DOHH2 (cell line): ENCODE measurements around the gene SLC1A4.
"Not testable (repeated sequence)": the region's sequence is repeated elsewhere in the genome, so short reads cannot be mapped to it uniquely, and the experiment has no call there.

Experiments
- H3F3A ChIP-seq: fragments of 200-600 bp; sonication (generic), shearing (Covaris generic); 2 replicates; pipeline ENCODE4 v1.6.0; 2016; ENCODE audit warnings: antibody characterized with exemption, mild to moderate bottlenecking; ENCODE audit not compliant: control insufficient read depth, insufficient read depth
- H3K27ac ChIP-seq: fragments of 200-600 bp; sonication (generic); 2 replicates; pipeline ENCODE4 v1.5.1; 2014; ENCODE audit warnings: low read depth, mild to moderate bottlenecking, low read length, moderate library complexity
- H3K27me3 ChIP-seq: fragments of 200-600 bp; sonication (generic); 2 replicates; pipeline ENCODE4 v1.6.1; 2014; ENCODE audit warnings: mild to moderate bottlenecking, low read length, mixed read lengths; ENCODE audit not compliant: control insufficient read depth
- H3K36me3 ChIP-seq: fragments of 200-600 bp; sonication (generic); 2 replicates; pipeline ENCODE4 v1.6.1; 2014; ENCODE audit warnings: mild to moderate bottlenecking, low read length, moderate library complexity, mixed read lengths; ENCODE audit not compliant: control insufficient read depth
- H3K4me1 ChIP-seq: fragments of 200-600 bp; sonication (generic); 2 replicates; pipeline ENCODE4 v1.6.1; 2014; ENCODE audit warnings: mild to moderate bottlenecking, low read length, mixed read lengths; ENCODE audit not compliant: control insufficient read depth
- H3K4me2 ChIP-seq: fragments of 200-600 bp; sonication (generic); 2 replicates; pipeline ENCODE4 v1.6.0; 2014; ENCODE audit warnings: mild to moderate bottlenecking, low read length, moderate library complexity
- H3K4me3 ChIP-seq: fragments of 200-600 bp; sonication (generic); 2 replicates; pipeline ENCODE4 v1.5.1; 2014; ENCODE audit warnings: mild to moderate bottlenecking, low read length, mixed read lengths
- H3K79me2 ChIP-seq: fragments of 200-600 bp; sonication (generic); 2 replicates; pipeline ENCODE4 v1.6.1; 2014; ENCODE audit warnings: mild to moderate bottlenecking, low read length, mixed read lengths; ENCODE audit not compliant: control insufficient read depth
- H3K9me2 ChIP-seq: fragments of 200-600 bp; sonication (generic); replicated peaks from 2 replicates; pipeline ENCODE4 v1.6.1; 2014; ENCODE audit warnings: mild to moderate bottlenecking, low read length, mixed read lengths; ENCODE audit not compliant: control insufficient read depth
- H3K9me3 ChIP-seq: fragments of 200-600 bp; sonication (generic); 2 replicates; pipeline ENCODE4 v1.6.1; 2014; ENCODE audit warnings: antibody characterized with exemption, low read length, mixed read lengths; ENCODE audit not compliant: control insufficient read depth, insufficient read depth
- H4K20me1 ChIP-seq: fragments of 200-600 bp; sonication (generic); 2 replicates; pipeline ENCODE4 v1.6.0; 2014; ENCODE audit warnings: low read depth, mild to moderate bottlenecking, antibody characterized with exemption, low read length, moderate library complexity; ENCODE audit not compliant: control insufficient read depth, insufficient read depth
- CTCF ChIP-seq: fragments of 200-600 bp; sonication (generic); IDR thresholded peaks from one replicate; pipeline ENCODE4 v1.5.1; 2014; ENCODE audit warnings: antibody characterized with exemption, mild to moderate bottlenecking, low read depth, low read length; ENCODE audit not compliant: poor library complexity, severe bottlenecking
- EZH2phosphoT487 ChIP-seq: fragments of 200-600 bp; sonication (generic); IDR thresholded peaks from 2 replicates; pipeline ENCODE4 v1.6.1; 2017; ENCODE audit warnings: borderline replicate concordance, mild to moderate bottlenecking, antibody characterized with exemption, low read length, moderate library complexity, mixed read lengths

Gene SLC1A4

GRCh38 chr2:65032019-65032975, 43.1 kb downstream of the SLC1A4 start:
- TF ChIP-seq EZH2phosphoT487: no peak
- TF ChIP-seq CTCF: no peak
- no peaks in the 10 kb centered on the region for H3K9me3 ChIP-seq
- H3K4me2 ChIP-seq: peak overlapping the region; percentile 99
- peaks cover 63% of the 10 kb centered on the region for H3K4me1 ChIP-seq
- no peaks in the 10 kb centered on the region for H4K20me1 ChIP-seq
- peaks cover 55% of the 10 kb centered on the region for H3K79me2 ChIP-seq
- peaks cover 39% of the 10 kb centered on the region for H3F3A ChIP-seq
- peaks cover 40% of the 10 kb centered on the region for H3K36me3 ChIP-seq
- H3K27me3 ChIP-seq: no peaks in the 10 kb centered on the region
- H3K9me2 ChIP-seq: no peaks in the 10 kb centered on the region
- peak overlapping the region; percentile 89 for H3K4me3 ChIP-seq
- peak overlapping the region; percentile 99 for H3K27ac ChIP-seq

- Histone ChIP-seq H3K79me2 (peaks cover 48% of the 10 kb centered on the region), H3K4me2 (peak overlapping the region; percentile 36), H3K9me3 (no peaks in the 10 kb centered on the region), H3K4me3 (0 out of 2 replicates have a peak overlapping the region, but pooled peaks have one; percentile 15), H3K9me2 (no peaks in the 10 kb centered on the region), H3K27me3 (no peaks in the 10 kb centered on the region), H3K36me3 (peaks cover 44% of the 10 kb centered on the region), H3K4me1 (peaks cover 55% of the 10 kb centered on the region), H4K20me1 (no peaks in the 10 kb centered on the region), H3F3A (peaks cover 30% of the 10 kb centered on the region), H3K27ac (peak overlapping the region; percentile 99)
- peak; percentile 63 for TF ChIP-seq CTCF
- TF ChIP-seq EZH2phosphoT487: no peak
These were observed 44.0 kb downstream of the SLC1A4 start for GRCh38 chr2:65033178-65033577.

- H3K27me3 ChIP-seq, H3K4me3 ChIP-seq, H3K9me2 ChIP-seq, H4K20me1 ChIP-seq, H3K9me3 ChIP-seq: not testable (repeated sequence)
- Histone ChIP-seq H3K27ac (peak overlapping the region; percentile 99), H3K79me2 (peaks cover 43% of the 10 kb centered on the region), H3K4me1 (peaks cover 50% of the 10 kb centered on the region), H3K36me3 (peaks cover 48% of the 10 kb centered on the region), H3F3A (peaks cover 27% of the 10 kb centered on the region), H3K4me2 (peak overlapping the region; percentile 36)
These were observed 44.5 kb downstream of the SLC1A4 start for GRCh38 chr2:65033667-65034066.

- no peak overlapping the region for H3K4me3 ChIP-seq
- peaks cover 48% of the 10 kb centered on the region for H3K36me3 ChIP-seq
- TF ChIP-seq CTCF (no peak), EZH2phosphoT487 (no peak)
- H4K20me1 ChIP-seq: no peaks in the 10 kb centered on the region
- H3K79me2 ChIP-seq: peaks cover 28% of the 10 kb centered on the region
- peaks cover 23% of the 10 kb centered on the region for H3F3A ChIP-seq
- no peak overlapping the region for H3K27ac ChIP-seq
- H3K9me3 ChIP-seq: no peaks in the 10 kb centered on the region
- no peaks in the 10 kb centered on the region for H3K9me2 ChIP-seq
- H3K4me1 ChIP-seq: peaks cover 43% of the 10 kb centered on the region
- H3K4me2 ChIP-seq: no peak overlapping the region
- no peaks in the 10 kb centered on the region for H3K27me3 ChIP-seq
These were observed 46.2 kb downstream of the SLC1A4 start for GRCh38 chr2:65035351-65035943.
